T follicular helper cell (primary cell): ENCODE results near the gene MAPK8IP1.

ENCODE experiments used
- DNase-seq: peaks from one replicate; pipeline ENCODE4 v3.0.0-alpha.2; 2020; ENCODE audit warnings: low read depth

The MAPK8IP1 gene

GRCh38 chr11:45926001-45926401, 40.5 kb downstream of the MAPK8IP1 start:
- no peak for DNase-seq

- DNase-seq: no peak
These were observed 41.3 kb downstream of the MAPK8IP1 start for GRCh38 chr11:45926536-45927331.

- no peak for DNase-seq
These were observed 41.9 kb downstream of the MAPK8IP1 start for GRCh38 chr11:45927332-45927683.

- DNase-seq: no peak
These were observed 42.4 kb downstream of the MAPK8IP1 start for GRCh38 chr11:45927684-45928413.

GRCh38 chr11:45928535-45929215, 43.2 kb downstream of the MAPK8IP1 start:
- no peak for DNase-seq

- DNase-seq: no peak
These were observed 44.1 kb downstream of the MAPK8IP1 start for GRCh38 chr11:45929486-45930030.

GRCh38 chr11:45930031-45930794, 44.8 kb downstream of the MAPK8IP1 start:
- no peak for DNase-seq

- DNase-seq: no peak
These were observed 45.6 kb downstream of the MAPK8IP1 start for GRCh38 chr11:45930951-45931570.

GRCh38 chr11:45931739-45932138, 46.3 kb downstream of the MAPK8IP1 start:
- no peak for DNase-seq

GRCh38 chr11:45932217-45932616, 46.8 kb downstream of the MAPK8IP1 start:
- no peak for DNase-seq

GRCh38 chr11:45933131-45933831, 47.8 kb downstream of the MAPK8IP1 start:
- no peak for DNase-seq

- no peak for DNase-seq
These were observed 48.6 kb downstream of the MAPK8IP1 start for GRCh38 chr11:45933846-45934579.

GRCh38 chr11:45934580-45935318, 49.3 kb downstream of the MAPK8IP1 start:
- no peak for DNase-seq

- no peak for DNase-seq
These were observed 50.1 kb downstream of the MAPK8IP1 start for GRCh38 chr11:45935349-45936064.

- no peak for DNase-seq
These were observed 51.1 kb downstream of the MAPK8IP1 start for GRCh38 chr11:45936511-45937054.

- no peak for DNase-seq
These were observed 52.5 kb downstream of the MAPK8IP1 start for GRCh38 chr11:45937916-45938315.

- no peak for DNase-seq
These were observed 54.4 kb downstream of the MAPK8IP1 start for GRCh38 chr11:45939836-45940235.

- DNase-seq: no peak
These were observed 55.8 kb downstream of the MAPK8IP1 start for GRCh38 chr11:45941285-45941684.
